ENCODE results near the gene ZNF436.

ZNF436 gene

DNA sequence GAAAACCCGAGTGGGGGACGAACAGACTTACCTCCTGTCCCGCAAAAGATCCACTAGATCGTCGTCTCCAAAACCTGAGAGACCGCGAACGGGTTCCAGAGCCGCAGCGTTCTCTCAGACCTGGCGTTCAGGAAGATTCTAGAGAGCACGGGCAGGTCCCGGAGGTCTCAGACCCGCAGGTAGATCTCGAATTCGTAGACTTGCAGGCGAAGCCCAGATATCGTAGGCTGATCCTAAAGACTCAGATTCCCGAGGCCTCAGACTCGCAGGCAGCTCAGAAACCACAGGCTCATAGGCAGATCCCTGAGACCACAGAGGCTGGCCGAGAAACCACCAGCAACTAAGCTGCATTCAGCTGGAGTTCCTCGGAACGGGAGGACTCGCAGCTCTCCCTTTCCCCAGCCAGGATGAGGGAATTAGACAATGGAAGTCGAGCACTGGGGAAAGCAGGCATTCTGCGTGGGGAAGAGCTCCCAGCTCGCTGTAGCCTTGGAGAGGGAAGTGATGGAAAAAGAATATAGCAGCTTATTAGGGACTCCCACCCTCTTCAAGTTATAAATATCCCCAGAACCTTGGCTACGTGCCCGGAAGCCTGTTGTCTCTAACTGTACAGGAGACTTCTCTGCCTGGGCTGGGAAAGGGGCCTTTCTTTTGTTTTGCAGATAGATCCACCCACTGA, at the start of gene ZNF436:
TSS of gene ZNF436 (minus strand) at position 502 of the 679 bp plus-strand sequence. CDS start 1,831 bp downstream, outside the sequence.
- peak in 2 of 4 experiments; percentile 10 to 15 for DNase-seq (ENCODE audit: low read depth in 4 of 4, low spot score in 1 of 4)

DNA sequence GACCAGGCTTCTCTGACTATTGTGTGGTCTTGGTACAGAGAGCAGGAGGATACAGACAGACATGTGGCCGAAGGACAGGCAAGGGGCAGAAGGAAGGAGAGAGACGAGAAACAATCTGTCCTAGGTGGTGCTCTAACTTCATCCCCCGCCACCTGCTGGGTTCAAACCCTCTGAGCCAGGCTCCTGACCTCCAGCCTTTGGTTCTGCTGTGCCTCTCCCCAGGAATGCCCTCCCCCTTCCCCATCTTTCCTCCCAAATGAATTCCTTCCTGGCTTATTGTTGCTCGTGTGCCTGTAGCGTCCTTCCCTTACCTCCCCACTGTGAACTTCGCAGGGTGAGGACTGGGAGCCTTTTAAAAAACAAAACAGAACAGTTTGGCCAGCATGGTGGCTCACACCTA, 49.5 kb upstream of the ZNF436 start:
- no peak for DNase-seq (ENCODE audit: low read depth in 4 of 4, low spot score in 1 of 4)

DNA sequence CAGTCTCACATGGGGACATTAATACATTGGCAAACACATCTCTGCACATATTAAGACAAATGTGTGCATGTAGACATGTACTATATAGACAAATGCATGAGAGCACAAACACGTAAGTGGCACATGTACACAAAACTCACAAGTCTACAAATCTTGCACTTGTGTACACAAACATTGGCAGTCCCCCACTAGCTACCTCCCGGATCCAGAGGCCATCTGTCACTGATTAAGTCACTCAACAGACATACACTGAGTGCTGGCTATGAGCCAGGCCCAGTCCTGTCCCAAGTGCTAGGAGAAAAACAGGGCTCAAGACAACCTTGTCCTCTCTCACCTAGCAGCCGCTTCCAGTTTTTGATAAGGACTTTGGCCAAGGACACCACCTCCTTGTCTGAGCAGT, 47.9 kb upstream of the ZNF436 start:
- no peak for DNase-seq (ENCODE audit: low read depth in 4 of 4, low spot score in 1 of 4)

DNA sequence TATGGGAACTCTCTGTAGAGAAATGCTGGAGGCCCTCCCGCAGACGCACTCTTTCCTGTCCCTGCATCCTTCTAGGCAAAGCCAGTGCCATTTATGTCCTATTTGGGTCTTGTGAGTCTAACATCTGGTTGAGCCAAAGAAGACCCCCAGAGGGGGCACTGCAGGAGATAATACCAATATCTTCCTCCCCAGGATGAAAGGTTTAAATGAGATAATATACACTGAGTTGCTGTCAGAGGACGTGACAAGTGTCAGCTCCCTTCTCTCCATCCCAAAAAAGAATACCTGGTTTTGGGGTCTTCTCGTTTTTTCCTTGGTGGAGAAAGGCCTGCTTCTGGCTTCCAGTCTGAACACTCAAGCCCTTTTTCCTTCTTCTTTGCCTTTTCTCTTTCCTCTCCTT, 47.3 kb upstream of the ZNF436 start:
- DNase-seq (ENCODE audit: low read depth in 4 of 4, low spot score in 1 of 4): no peak

DNA sequence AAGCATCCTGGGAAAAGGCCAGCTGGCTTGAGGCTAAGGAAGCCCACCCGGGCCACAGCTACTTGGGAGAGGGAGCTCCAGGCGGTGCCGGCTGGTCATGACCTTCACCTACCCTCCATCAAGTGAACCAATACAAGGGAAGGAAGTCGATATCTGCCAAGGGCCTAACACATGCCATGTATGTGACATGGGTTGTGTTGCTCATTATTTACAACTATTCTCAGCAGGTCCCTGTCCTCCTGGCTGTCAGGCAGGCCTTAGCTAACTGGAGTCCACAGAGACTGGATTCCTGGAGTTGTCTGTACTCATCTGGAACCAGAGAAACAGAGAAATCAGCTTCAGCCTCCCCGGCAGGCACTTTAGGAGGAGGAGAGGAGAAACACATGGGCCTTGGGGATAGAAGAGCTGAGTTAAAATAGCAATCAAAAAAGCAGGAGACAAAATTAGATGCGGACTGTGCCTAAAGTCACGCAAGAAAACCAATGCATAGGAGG, 39.2 kb upstream of the ZNF436 start:
- no peak for DNase-seq (ENCODE audit: low read depth in 4 of 4, low spot score in 1 of 4)

DNA sequence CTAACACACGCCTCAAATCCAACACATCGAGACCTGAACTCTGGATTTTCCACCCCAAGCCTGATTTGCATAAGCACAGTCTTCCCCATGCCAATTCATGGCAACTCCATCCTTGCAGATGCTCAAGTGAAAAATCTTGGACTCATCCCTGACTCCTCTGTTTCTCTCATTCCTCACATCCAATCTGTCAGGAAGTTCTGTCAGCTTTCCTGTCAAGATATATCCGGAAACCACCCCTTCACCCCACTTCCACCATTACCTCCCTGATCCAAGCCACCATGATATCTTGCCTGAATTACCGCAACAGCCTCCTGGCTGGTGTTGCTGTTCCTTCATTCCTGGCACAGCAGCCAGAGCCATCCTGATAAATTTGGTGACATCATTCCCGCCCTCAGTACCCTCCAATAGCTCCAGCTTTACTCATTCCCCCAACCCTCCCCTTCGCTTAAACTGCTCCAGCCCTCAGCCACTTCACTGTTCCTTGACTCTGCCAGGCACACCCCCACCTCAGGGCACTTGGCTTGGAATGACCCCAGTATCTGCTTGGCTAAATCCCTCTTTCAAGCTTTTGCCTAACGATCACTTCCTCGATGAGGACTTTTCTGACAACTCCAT, 37.5 kb upstream of the ZNF436 start:
- DNase-seq (ENCODE audit: low read depth in 4 of 4, low spot score in 1 of 4): no peak

DNA sequence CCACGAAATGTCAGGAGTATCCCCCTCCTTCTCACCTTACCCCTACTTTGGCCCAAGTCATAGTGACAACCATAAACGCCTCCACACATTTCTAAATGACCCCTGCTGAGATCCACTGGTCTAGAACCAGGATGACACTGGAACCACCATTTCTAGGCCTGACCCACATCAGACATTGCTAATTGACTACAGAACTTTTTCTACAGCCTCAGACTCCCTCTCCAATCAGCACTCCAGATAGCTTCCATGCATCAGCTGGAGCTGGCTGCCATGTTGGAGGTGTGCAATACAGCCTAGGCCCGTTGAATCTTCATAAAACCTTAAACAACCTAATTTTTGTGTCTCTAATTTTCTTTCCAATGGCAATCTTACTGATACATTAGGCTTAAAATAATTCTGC, 36.3 kb upstream of the ZNF436 start:
- DNase-seq (ENCODE audit: low read depth in 4 of 4, low spot score in 1 of 4): no peak

DNA sequence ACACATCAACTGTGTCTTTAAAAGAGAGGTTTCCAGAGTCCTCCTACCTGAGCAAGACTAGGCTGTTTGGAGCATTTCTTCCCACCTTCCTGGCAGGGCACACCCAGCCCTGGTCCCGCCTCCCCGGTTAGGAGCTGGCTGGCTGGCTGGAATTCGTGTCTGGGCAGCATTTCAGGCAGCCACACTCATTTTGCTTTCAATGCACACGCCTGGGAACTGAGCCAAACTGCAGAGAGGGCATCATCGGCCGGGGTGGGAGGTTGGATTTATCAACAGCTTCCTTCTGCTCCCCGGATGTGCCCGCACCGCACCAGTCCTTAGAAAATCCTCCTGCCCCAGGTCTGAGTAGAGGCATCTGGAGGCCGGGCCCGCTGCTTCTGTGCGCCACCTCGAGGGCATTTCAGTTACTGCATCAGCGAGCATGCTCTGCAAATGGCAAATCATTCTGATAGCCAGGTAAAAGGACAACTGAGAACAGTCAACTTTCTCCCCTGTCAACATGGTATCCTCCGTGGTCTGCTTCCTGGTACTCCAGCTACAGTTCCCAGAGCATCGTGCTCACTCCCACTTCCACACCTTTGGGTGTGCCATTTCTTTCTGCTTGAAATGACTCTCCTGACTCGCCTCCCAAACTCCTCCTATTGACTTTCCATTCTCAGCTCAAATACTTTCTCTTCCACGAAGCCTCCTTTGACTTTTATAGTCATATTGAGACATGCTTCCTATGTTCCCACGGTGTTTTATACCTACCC, 34.3 kb upstream of the ZNF436 start:
- DNase-seq (ENCODE audit: low read depth in 4 of 4, low spot score in 1 of 4): peak; percentile 59 to 83 (median 81)

DNA sequence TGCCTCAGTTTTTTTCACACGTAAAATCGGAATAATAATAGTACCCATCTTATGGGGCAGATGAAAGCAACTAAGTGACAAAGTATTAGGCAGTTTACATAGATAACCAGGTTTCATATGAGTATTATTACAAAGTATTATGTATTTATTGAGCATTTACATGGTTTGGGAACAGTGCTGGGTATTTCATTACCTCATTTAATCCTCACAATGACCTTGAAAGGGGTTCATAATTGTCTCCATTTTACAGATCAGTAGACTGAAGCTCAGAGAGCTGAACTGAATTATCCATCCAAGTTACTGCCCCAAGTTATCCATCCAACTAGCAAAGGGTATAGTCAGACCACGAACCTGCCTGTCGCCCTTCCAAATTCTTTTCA, 33.7 kb upstream of the ZNF436 start:
- no peak for DNase-seq (ENCODE audit: low read depth in 4 of 4, low spot score in 1 of 4)

DNA sequence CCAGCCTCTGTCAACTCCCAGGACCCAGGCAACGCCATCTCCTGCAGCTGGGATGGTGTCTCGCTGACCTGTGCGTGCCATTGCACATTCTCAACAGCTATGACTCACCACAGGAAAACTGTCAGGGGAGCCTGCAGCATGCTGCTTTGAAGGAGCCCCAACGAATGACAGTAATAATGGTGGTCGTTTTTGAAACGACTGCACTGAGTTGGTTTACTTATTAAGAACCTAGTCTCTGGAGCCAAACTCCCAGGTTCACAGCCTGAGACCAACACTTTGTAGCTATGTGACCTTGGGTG, 33.4 kb upstream of the ZNF436 start:
- no peak for DNase-seq (ENCODE audit: low read depth in 4 of 4, low spot score in 1 of 4)

DNA sequence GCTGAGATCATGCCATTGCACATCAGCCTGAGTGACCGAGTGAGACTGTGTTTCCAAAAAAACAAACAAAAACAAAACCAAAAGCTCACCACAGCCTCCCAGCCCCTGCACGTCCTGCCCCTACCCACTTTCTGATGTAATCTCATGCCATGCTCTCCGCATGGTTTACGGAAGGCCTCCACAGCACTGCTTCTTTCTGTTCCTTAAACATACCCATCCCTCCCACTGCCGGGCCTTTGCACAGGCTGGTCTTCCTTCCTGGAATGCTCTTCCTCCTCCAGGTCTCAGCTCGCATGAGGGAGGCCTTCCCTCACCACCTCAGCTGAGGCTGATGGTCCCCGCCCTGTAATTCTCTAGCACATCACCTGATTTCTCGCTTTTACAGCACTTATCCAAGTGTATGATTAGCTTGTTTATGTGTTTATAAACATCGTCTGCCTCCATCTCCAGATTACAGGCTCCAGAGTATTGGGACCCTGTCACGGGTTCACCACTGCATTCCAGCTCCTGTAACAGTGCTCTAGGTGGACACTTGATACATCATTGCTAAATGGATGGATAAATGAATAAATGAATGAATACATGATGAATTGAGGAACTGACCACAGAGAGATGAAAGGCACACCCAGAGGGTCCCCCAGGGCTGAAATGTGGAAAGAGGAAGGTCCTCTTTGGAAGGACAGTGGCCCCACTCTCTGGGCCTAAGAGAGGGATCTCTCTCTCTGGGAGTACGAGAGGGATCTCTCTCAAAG, 32.8 kb upstream of the ZNF436 start:
- DNase-seq (ENCODE audit: low read depth in 4 of 4, low spot score in 1 of 4): no peak

DNA sequence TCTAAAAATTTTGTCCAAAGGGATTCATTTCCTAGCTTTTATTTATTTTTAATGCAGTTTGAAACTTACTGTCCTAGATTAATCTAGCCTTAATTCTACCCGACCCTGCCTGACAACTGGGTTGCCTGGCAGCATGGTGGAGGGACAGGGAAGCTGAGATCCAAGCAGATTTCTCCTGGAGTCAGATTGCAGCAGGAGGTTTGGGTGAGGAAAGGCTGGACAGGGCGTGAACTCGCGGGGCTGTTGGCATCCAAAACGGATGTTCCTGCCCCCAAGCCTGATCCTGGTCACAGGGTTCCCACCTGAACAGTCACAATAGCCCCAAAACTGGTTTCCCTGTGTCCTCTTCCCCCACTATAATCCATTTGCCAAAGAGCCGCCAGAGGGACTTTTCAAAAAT, 31.7 kb upstream of the ZNF436 start:
- no peak for DNase-seq (ENCODE audit: low read depth in 4 of 4, low spot score in 1 of 4)

DNA sequence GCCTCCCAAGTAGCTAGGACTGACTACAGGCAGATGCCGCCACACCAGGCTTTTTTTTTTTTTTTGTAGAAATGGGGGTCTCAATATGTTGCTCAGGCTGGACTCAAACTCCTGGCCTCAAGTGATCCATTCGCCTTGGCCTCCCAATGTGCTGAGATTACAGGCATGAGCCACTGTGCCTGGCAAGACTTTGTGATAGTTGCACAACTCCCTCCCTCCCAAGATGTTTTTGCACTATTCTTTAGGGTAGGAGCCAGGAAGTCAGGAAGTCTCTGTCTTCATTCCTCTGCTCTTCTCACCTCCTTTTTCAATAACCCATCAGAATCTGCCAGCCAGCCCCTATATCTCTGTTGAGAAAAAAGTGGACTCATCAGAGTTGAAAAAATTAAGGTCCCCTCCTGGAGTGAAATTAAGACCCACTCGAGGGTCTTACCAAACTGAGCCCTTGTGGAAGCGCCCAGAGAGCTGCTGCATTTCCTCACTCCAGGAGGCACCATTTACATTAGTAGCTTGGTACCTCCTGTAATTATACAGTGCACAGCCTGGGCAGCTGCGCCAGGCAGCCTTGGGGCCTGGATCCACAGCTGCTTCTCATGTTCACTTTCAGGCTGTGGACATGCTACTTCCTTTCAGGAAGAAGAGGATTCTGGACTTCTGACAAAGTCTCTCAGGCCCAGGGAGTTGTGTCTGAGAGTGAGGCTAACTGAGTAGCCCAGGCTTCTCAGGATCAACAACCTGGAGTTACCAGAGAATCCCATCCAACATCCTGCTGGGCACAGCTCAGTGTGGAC, 30.9 kb upstream of the ZNF436 start:
- no peak for DNase-seq (ENCODE audit: low read depth in 4 of 4, low spot score in 1 of 4)

DNA sequence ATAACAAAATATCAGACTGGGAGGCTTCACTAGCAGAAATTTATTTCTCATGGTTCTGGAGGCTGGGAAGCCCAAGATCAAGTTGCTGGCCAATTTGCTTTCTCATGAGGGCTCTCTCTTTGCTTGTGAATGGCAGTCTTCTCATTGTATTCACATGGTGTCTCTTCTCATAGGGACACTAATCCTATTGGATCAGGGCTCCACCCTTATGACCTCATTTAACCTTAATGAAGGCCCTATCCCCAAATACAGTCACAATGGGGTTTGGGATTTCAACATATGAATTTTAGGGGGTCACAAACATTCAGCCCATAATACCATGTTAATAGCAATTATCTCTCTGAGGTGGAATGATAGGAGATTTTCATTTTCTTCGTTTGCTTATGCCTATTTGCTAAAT, 29.6 kb upstream of the ZNF436 start:
- no peak for DNase-seq (ENCODE audit: low read depth in 4 of 4, low spot score in 1 of 4)

DNA sequence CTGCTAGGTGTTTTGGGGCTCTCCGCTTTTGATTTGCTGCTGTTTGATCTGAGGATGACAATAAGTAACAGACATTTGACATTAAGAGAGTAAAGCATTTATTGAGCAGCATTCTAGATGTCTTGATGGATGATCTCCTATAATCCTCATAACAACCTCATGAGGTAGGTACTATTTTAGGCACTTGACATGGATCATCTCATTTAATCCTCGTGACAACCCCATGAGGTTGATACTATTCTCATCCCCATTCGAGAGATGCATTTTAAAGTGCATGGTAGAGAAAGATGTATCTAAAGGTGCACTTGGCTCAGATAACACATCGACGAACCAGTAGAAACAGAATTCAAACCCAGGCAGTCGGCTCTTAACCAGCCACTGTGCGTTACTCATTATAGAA, 28.3 kb upstream of the ZNF436 start:
- DNase-seq (ENCODE audit: low read depth in 4 of 4, low spot score in 1 of 4): no peak

DNA sequence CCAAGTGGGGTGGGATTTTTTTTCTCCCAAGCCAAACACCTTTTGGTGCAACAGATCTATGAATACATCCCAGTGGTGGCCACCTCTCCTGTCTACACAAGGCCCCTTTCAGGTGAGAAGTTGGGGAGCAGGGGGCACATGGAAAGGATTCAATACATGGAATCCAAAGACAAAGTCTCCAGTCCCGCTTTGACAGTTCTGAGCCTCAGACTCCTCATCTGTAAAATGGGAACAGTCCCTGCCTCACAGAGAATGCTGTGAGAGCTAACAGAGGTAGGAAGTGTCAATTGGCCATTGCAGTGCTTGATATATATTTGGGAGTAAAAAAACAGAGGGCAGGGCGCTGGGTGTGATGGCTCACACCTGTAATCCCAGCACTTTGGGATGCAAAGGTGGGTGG, 26.7 kb upstream of the ZNF436 start:
- no peak for DNase-seq (ENCODE audit: low read depth in 4 of 4, low spot score in 1 of 4)

DNA sequence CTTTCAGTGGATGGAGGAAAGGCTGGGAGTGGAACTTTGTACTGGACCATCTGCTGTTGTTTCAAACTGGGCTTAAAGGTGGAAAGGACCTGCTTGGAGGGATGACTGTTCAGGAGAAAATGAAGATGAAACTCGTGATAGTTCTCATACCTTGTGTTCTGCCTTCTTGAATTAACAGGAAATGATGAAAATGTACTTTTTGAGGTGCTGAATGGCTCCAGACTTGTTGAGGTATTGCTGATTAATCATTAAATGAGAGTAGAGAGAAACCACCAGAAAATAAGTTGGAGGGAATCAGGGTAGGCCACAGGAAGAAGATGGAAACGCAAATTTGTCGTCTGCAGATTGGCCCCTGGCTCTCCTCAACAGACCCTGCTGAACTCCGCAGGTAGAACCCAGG, 26.2 kb upstream of the ZNF436 start:
- no peak for DNase-seq (ENCODE audit: low read depth in 4 of 4, low spot score in 1 of 4)

DNA sequence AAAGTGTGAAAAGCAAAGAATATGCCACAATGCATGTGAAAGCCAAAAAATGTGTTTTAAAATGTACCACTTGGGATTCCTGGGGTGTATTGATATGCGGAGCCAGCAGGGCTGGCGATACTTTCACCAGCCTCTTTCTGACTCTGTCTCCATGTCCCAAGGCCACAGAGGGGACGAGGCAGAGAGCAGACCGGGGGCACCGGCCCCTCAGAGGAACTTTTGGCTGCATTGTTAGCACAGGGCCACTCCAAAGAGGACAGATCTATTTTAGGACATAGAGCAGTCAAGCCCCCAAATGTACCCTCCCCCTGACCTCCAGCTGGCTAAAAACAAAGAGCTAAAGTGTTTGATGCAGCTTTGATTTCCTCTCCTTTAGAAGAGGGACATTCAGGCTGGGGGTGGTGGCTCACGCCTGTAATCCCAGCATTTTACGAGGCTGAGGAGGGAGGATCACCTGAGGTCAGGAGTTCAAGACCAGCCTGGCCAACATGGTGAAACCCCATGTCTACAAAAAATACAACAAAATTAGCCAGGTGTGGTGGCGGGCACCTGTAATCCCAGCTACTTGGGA, 25.6 kb upstream of the ZNF436 start:
- no peak for DNase-seq (ENCODE audit: low read depth in 4 of 4, low spot score in 1 of 4)

DNA sequence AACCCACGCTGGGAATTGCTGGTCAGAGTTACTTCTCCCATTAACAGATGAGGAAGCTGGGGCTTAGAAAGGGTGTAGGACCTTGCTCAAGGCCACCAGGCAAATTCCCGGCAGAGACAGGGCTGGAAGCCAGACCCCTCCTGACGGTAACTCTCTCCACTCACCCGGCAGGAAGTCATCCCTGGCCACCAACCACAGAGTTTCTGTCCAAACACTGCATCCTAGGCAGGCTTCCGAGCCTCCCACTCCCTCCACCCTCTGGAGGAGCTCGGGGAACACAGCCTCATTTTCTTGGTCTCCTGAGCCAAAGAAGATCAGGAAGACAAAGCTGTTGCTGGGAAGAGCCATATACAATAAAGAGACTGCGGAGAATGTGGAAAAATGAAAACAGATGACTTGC, 25.0 kb upstream of the ZNF436 start:
- DNase-seq (ENCODE audit: low read depth in 4 of 4, low spot score in 1 of 4): no peak

DNA sequence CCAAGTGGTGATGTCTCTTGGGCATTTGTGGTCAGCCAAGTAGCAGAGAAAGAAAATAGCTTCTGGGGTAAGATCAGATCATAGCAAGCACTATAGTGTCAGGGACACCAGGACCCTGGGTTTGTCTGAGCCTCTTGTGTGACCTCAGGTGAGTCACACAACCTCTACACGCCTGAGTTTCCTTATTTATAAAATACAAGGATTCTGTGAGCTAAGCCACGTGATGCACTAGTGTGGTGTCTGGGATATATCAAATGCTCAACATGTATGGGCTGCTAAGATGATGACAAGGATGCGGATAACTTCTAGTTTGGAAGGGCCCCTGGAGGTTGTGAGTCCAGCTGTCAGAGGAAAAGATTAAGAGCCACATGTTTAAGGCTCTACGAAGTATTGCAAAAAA, 24.5 kb upstream of the ZNF436 start:
- no peak for DNase-seq (ENCODE audit: low read depth in 4 of 4, low spot score in 1 of 4)

DNA sequence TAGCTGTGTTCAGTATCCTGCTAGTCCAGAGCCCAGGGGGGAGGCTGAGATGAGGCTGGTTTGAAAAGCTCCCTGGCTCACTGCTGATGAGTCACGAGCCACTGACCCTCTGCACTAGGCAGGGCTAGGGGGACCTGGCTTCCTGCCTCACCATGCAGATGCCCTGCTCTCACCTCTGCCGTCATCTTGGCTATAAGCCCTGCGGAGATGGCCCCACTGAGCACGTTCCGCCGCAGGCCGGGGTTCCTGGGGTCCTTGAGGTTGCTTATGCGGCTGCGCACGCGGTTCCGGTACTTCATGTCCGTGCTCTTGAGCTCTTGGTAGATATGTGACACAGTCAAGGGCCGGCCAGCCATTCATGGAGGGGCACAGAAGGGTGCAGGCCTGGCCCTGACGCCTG, 24.1 kb upstream of the ZNF436 start:
- no peak for DNase-seq (ENCODE audit: low read depth in 4 of 4, low spot score in 1 of 4)
